K562 (cell line): ENCODE data around the gene DMGDH. TPM values are rescaled to one million over a fixed set of nuclear protein-coding genes. Genes with fewer than 3 reads are reported as not detected.

Experiments
- ATAC-seq: fragments of 200-7000 bp; cut with Tn5 transposase; 3 replicates; pipeline ENCODE4 v1.9.1; 2020; ENCODE audit warnings: moderate library complexity
- BruUV-seq: library from RNA; stranded (reverse); fragments of 400-500 nt; replicated peaks from 2 replicates; lab custom pipeline; 2021; lab: Mats Ljungman, UMichigan
- CTCF ChIA-PET: fragments of 300-600 bp; formaldehyde crosslinking; extraction: SDS; loops from one replicate; lab custom pipeline; 2021; ENCODE audit warnings: low intra/inter-chr PET ratio; lab: Yijun Ruan, JAX
- POLR2A ChIA-PET: fragments of 300-600, 350-650 bp; sonication (Branson Sonifier 250); formaldehyde crosslinking; extraction: SDS; loops from one replicate; lab custom pipeline; 2021; ENCODE audit warnings: antibody characterized with exemption, inconsistent platforms; lab: Yijun Ruan, JAX
- DNase-seq, 4 experiments: peaks; one replicate each; pipeline versions ENCODE4 v3.0.0 to v3.0.0-alpha.2; 2011 to 2018; ENCODE audit warnings: low spot score in 3 of 4, mixed read lengths in 3 of 4; ENCODE audit errors: extremely low read depth in 1 of 4
- FAIRE-seq: peaks from 2 replicates; lab custom pipeline; 2011; peaks lifted over from hg19 to GRCh38; lab: Jason Lieb, UNC
- H2AFZ ChIP-seq: 2 replicates; pipeline ENCODE4 v1.6.0; 2011; ENCODE audit warnings: low read depth, low read length, control low read depth, inconsistent platforms
- H3K27ac ChIP-seq: fragments of 200-600 bp; 3 replicates; pipeline ENCODE4 v1.8.0; 2011; ENCODE audit warnings: low read depth, mild to moderate bottlenecking, control low read depth, inconsistent platforms, low read length, moderate library complexity, mixed read lengths; ENCODE audit errors: extremely low read depth
- H3K27me3 ChIP-seq, 2 experiments: fragments of 300-600 bp in 1 of 2; 2 replicates in 1 of 2; 3 replicates in 1 of 2; pipeline versions ENCODE4 v1.6.0 to v1.8.0; 2011; ENCODE audit warnings: inconsistent platforms in 2 of 2, low read length in 2 of 2, mild to moderate bottlenecking in 1 of 2, mixed read lengths in 1 of 2, moderate library complexity in 1 of 2; ENCODE audit not compliant: control insufficient read depth in 2 of 2, insufficient read depth in 2 of 2
- H3K36me3 ChIP-seq: fragments of 300-600 bp; 3 replicates; pipeline ENCODE4 v1.8.0; 2011; ENCODE audit warnings: mild to moderate bottlenecking, low read length, inconsistent platforms; ENCODE audit not compliant: control insufficient read depth, insufficient read depth
- H3K4me1 ChIP-seq, 2 experiments: fragments of 200-600 bp in 1 of 2; replicated peaks in 1 of 2; 2 replicates in 1 of 2; 3 replicates in 1 of 2; pipeline versions ENCODE4 v1.5.1 to v1.8.0; 2011; ENCODE audit warnings: inconsistent platforms in 2 of 2, low read length in 2 of 2, mild to moderate bottlenecking in 1 of 2, mixed read lengths in 1 of 2, moderate library complexity in 1 of 2; ENCODE audit not compliant: control insufficient read depth in 2 of 2, insufficient read depth in 2 of 2
- H3K4me2 ChIP-seq: 2 replicates; pipeline ENCODE4 v1.6.1; 2011; ENCODE audit warnings: low read length, control low read depth, inconsistent platforms, mixed read lengths; ENCODE audit not compliant: insufficient read depth
- H3K4me3 ChIP-seq: fragments of 200-600 bp; sonication (generic), shearing (Covaris generic); 2 replicates; pipeline ENCODE4 v1.5.1; 2016; ENCODE audit warnings: control low read depth, inconsistent platforms
- H3K79me2 ChIP-seq: fragments of 200-600 bp; 3 replicates; pipeline ENCODE4 v1.8.0; 2011; ENCODE audit warnings: low read length, inconsistent platforms; ENCODE audit not compliant: control insufficient read depth, insufficient read depth
- H3K9ac ChIP-seq, 2 experiments: 2 replicates each; pipeline versions ENCODE4 v1.6.0 to v1.6.1; 2011; ENCODE audit warnings: low read depth in 2 of 2, low read length in 2 of 2, control low read depth in 1 of 2, inconsistent platforms in 1 of 2, mild to moderate bottlenecking in 1 of 2, mixed read lengths in 1 of 2; ENCODE audit not compliant: insufficient read depth in 1 of 2
- H3K9me1 ChIP-seq: one replicate; pipeline ENCODE4 v1.6.0; 2011; ENCODE audit warnings: inconsistent platforms, mild to moderate bottlenecking, low read length, moderate library complexity; ENCODE audit not compliant: control insufficient read depth, insufficient read depth
- H3K9me3 ChIP-seq: replicated peaks from 2 replicates; pipeline ENCODE4 v1.5.1; 2011; ENCODE audit warnings: low read depth, low read length, inconsistent platforms; ENCODE audit not compliant: control insufficient read depth, insufficient read depth
- H4K20me1 ChIP-seq: replicated peaks from 2 replicates; pipeline ENCODE4 v1.6.1; 2011; ENCODE audit warnings: low read length, inconsistent platforms, mixed read lengths; ENCODE audit not compliant: control insufficient read depth, insufficient read depth
- ELF1 ChIP-seq: fragments of 200-800 bp; sonication (Bioruptor generic); IDR thresholded peaks from 2 replicates; pipeline ENCODE4 v1.6.1; 2016; ENCODE audit warnings: missing genetic modification characterization, missing compliant biosample characterization
- ETV6 ChIP-seq, 3 experiments: fragments of 150-350 bp in 1 of 3; sonication (generic) in 1 of 3; formaldehyde crosslinking in 1 of 3; IDR thresholded peaks; 2 replicates each; pipeline versions ENCODE4 v1.6.1 to v1.8.0; 2014 to 2022; ENCODE audit warnings: borderline replicate concordance in 2 of 3, low read depth in 2 of 3, antibody characterized with exemption in 1 of 3, low read length in 1 of 3, mild to moderate bottlenecking in 1 of 3, missing genetic modification reagents in 1 of 3
- EZH2 ChIP-seq: IDR thresholded peaks from 2 replicates; pipeline ENCODE4 v1.6.1; 2012; ENCODE audit warnings: low read depth, mild to moderate bottlenecking, inconsistent platforms, low read length, borderline replicate concordance
- NONO ChIP-seq, 2 experiments: fragments of 200-400 bp in 1 of 2; fragments of 450-650 bp in 1 of 2; formaldehyde crosslinking in 1 of 2; IDR thresholded peaks; 2 replicates each; pipeline ENCODE4 v1.6.1; 2017; ENCODE audit warnings: low read depth in 2 of 2, mild to moderate bottlenecking in 2 of 2, moderate library complexity in 2 of 2, low read length in 1 of 2
- WGBS: fragments of 100-300 bp; shearing (Covaris generic); methylation state at CpG from one replicate; pipeline ENCODE4 v1.1.6; 2016; ENCODE audit warnings: low coverage, mixed read lengths; ENCODE audit not compliant: insufficient coverage; ENCODE audit errors: missing lambda C conversion rate; 5-methylcytosine and 5-hydroxymethylcytosine counted together
- in situ Hi-C: fragments of 300-500 bp; cut with MboI; formaldehyde crosslinking; loops from 4 replicates; pipeline ENCODE4 v1.15.0; 2018; ENCODE audit warnings: inconsistent platforms, mixed read lengths
- intact Hi-C: fragments of 100-400 bp; cut with micrococcal nuclease; formaldehyde crosslinking; loops from 2 replicates; pipeline ENCODE4 v1.14.2; 2022
- polyA plus RNA-seq, 8 experiments: library from polyadenylated mRNA; depleted of rRNA in 4 of 8; stranded (reverse) in 5 of 8; unstranded in 3 of 8; fragments of >200 nt; fragmentation: Nextera tagmentation in 2 of 8; fragmentation: Illumina TruSeq in 1 of 8; extraction: Ambion mirVana in 2 of 8; extraction: Trizol in 1 of 8; gene quantifications; 2 replicates each; pipeline versions ENCODE4 v1.2.1 to v1.2.3, GENCODE V29; 2011 to 2014; ENCODE audit warnings: inconsistent platforms in 1 of 8, missing spikeins in 1 of 8
- total RNA-seq, 7 experiments: library from RNA; depleted of rRNA in 6 of 7; stranded (reverse); fragments of >200 nt in 6 of 7; fragmentation: Illumina TruSeq in 2 of 7; extraction: Trizol in 2 of 7; gene quantifications; 2 replicates each; pipeline versions ENCODE4 v1.2.1 to v1.2.3, GENCODE V29; 2011 to 2021; ENCODE audit warnings: low replicate concordance in 1 of 7

DMGDH gene
- total and polyA plus RNA-seq, 9 of the 15 experiments (the other 6 are each of a cell fraction or from before 2014, with no cell fraction given): 0.13 to 0.58 TPM; not detected in 7

DNA sequence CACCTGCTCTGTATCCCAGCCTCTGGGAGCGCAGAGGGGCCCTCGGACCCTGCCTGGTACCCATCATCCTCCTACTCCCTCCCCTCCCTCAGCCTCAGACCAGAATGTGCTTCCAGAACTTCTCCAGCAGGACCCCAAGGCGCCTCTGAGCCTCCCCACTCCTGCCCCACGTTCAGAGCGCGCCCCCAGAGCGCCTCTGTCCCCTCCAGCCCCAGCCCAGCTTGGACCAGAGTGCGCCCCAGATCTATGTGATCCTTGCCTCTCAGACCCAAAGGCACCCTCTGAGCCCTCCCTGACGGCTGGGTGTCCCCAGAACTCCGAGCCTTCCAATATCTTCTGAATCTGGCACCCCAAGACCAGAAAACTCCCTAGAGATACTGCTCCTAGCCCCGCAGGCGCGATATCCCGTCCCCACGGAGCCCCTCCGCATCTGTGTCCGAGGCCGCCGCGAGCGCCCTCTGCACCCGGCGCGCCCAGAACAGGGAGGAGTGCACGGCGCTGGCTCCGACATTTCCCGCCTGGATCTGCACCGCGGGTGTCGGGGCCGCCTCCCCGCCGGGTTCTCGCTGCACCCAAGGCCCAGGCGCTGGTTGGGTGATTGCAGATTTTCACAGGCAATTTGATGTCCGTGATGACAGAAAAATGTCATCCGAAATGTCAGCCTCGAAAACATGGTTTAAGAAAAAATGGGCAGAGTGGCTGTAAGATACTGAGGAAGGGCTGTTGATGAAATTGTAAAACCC, 42.7 kb upstream of the DMGDH start:
- Histone ChIP-seq H2AFZ (no peak overlapping the region), H3K27me3 (peaks cover 22 to 35% of the 10 kb centered on the region in 2 experiments), H3K79me2 (no peaks in the 10 kb centered on the region), H3K27ac (no peak overlapping the region), H3K4me1 (peaks cover 0 to 11% of the 10 kb centered on the region in 2 experiments; a peak in 3 of 5 replicates), H4K20me1 (no peaks in the 10 kb centered on the region), H3K4me3 (no peak overlapping the region), H3K9me3 (no peaks in the 10 kb centered on the region), H3K9me1 (no peaks in the 10 kb centered on the region), H3K36me3 (no peaks in the 10 kb centered on the region), H3K9ac (no peak overlapping the region; a peak in 1 of 4 replicates), H3K4me2 (no peak overlapping the region)
- ChIA-PET CTCF (no interaction called here), POLR2A (interaction anchor here (0.7 kb wide), 2 partner anchors 15 to 99 kb away, joined by 3 read pairs; no protein-coding TSS in a partner anchor)
- in situ Hi-C loops (no loop called here), intact Hi-C loops (no loop called here)
- no TSS peak for BruUV-seq
- TF ChIP-seq ELF1 (tag) (no peak), NONO (IDR thresholded peaks at IDR 0.05; ENCODE audit: low read depth in 2 of 2, low read length in 1 of 2) (no peak), EZH2 (0 out of 2 replicates have a peak, but pooled peaks have one; percentile 43), ETV6 (IDR thresholded peaks at IDR 0.05; ENCODE audit: borderline replicate concordance in 1 of 2, low read depth in 2 of 2, low read length in 1 of 2) (no peak), ETV6 (CRISPR knock-in tag; IDR thresholded peaks at IDR 0.05; ENCODE audit: borderline replicate concordance) (no peak)
- 2% methylated on average over 37 of the region's 39 CpGs for WGBS
- ATAC-seq: peak; percentile 59; the same call in 1 of the 3 replicates
- no peak for FAIRE-seq
- DNase-seq: peak in 1 of 4 experiments; percentile 5
